Ovary (tissue), 9 donors: Measurements from ENCODE around the gene TRAF3. TPM values are rescaled to one million over a fixed set of nuclear protein-coding genes. Genes with fewer than 3 reads are reported as not detected.

Source experiments
- DNase-seq, 5 donors: peaks; one replicate each; pipeline ENCODE4 v3.0.0-alpha.2; 2019 to 2020
- H3K27ac ChIP-seq, 2 donors: fragments of 200-600 bp; one replicate each; pipeline versions ENCODE4 v1.5.1 to v1.8.0; 2019 to 2022
- H3K27me3 ChIP-seq: fragments of 200-600 bp; one replicate; pipeline ENCODE4 v1.8.0; 2022
- H3K36me3 ChIP-seq: fragments of 200-600 bp; sonication (generic); one replicate; pipeline ENCODE4 v1.5.1; 2019
- H3K4me1 ChIP-seq: one replicate; pipeline ENCODE4 v1.8.1; 2013; ENCODE audit warnings: mild to moderate bottlenecking, moderate library complexity; ENCODE audit not compliant: insufficient read depth
- H3K4me3 ChIP-seq: fragments of 200-600 bp; sonication (generic); one replicate; pipeline ENCODE4 v1.5.1; 2017
- H3K9me3 ChIP-seq, 2 donors: fragments of 200-600 bp in 1 of 2; sonication (generic) in 1 of 2; one replicate each; pipeline versions ENCODE4 v1.5.1 to v1.8.1; 2013 to 2019; ENCODE audit warnings: mild to moderate bottlenecking in 1 of 2, moderate library complexity in 1 of 2
- EP300 ChIP-seq: sonication (generic); formaldehyde crosslinking; IDR thresholded peaks from one replicate; pipeline ENCODE4 v1.6.1; 2017; ENCODE audit warnings: antibody characterized with exemption
- POLR2A ChIP-seq: fragments of 450-650 bp; IDR thresholded peaks from one replicate; pipeline ENCODE4 v1.6.1; 2017; ENCODE audit warnings: antibody characterized with exemption, mild to moderate bottlenecking, moderate library complexity
- WGBS, 3 donors: extraction: QIAGEN DNeasy Blood & Tissue Kit in 1 of 3; methylation state at CpG; one replicate each; pipeline versions ENCODE4 v1.1.5 to v1.1.7; 2013 to 2017; 5-methylcytosine and 5-hydroxymethylcytosine counted together
- intact Hi-C, 4 donors: fragments of 100-400 bp; cut with DNase I; formaldehyde crosslinking; loops; one replicate each; pipeline versions ENCODE4 v1.11.0 to v1.15.1; 2022 to 2023
- polyA plus RNA-seq, 2 donors: library from polyadenylated mRNA; stranded (reverse); fragments of 200-250 nt in 1 of 2; fragments of 350-450 nt in 1 of 2; fragmentation: Illumina TruSeq in 1 of 2; extraction: RNeasy Lipid Tissue Mini Kit (QIAGEN cat#74804) in 1 of 2; gene quantifications; one replicate each; pipeline ENCODE4 v1.2.3, GENCODE V29; 2013 to 2014
- total RNA-seq, 7 donors: library from RNA; depleted of rRNA in 2 of 7; stranded (reverse); fragments of >200 nt in 2 of 7; fragmentation: NEBNext Ultra II Directional in 3 of 7; extraction: Animal tissue kit (Norgen Biotek cat#: 25700) in 3 of 7; gene quantifications; one replicate each; pipeline versions ENCODE4 v1.1.0 to v1.2.4, GENCODE V29; 2016 to 2023
- TF ChIP-seq, protein P1 (sequence below), 3 donors: fragments of 450-650 bp in 2 of 3; fragments of 200-600 bp in 1 of 3; IDR thresholded peaks; one replicate each; pipeline versions ENCODE4 v1.5.1 to v1.8.0; 2016 to 2022; ENCODE audit warnings: antibody characterized with exemption in 3 of 3, mild to moderate bottlenecking in 1 of 3
- donor health status: DM: no; HTN: no; CAD: no; lungs with moderate emphysema.
- donor health status: DM: no; HTN: no; CAD: no.
- donor health status: Bipolar disorder and iron deficiency.
- donor health status: DM: yes; HTN: yes; CAD: no.
- donor health status: DM: no; HTN: no; CAD: no.
- donor health status: DM: yes; HTN: yes; CAD: no.

The TRAF3 gene
- total and polyA plus RNA-seq, 9 donors = 2.9 to 17.0 (median 11.4) TPM

DNA sequence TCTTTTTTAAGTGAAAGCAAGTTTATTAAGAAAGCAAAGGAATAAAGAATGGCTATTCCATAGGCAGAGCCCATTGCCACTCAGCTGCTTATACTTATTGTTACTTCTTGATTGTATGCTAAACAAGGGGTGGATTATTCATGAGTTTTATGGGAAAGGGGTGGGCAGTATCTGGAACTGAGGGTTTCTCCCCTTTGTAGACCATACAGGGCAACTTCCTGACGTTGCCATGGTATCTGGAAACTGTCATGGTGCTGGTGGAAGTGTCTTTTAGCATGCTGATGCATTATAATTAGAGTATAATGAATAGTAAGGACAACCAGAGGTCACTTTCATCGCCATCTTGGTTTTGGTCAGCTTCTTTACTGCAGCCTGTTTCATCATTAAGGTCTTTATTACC is 78.9 kb downstream of the TRAF3 start:
- Histone ChIP-seq H3K27me3 (no peaks in the 10 kb centered on the region), H3K27ac (no peak overlapping the region), H3K9me3 (no peaks in the 10 kb centered on the region), H3K4me1 (no peaks in the 10 kb centered on the region), H3K36me3 (no peaks in the 10 kb centered on the region), H3K4me3 (no peak overlapping the region)
- TF ChIP-seq POLR2A (no peak), EP300 (no peak)
- TF ChIP-seq, protein P1, sequence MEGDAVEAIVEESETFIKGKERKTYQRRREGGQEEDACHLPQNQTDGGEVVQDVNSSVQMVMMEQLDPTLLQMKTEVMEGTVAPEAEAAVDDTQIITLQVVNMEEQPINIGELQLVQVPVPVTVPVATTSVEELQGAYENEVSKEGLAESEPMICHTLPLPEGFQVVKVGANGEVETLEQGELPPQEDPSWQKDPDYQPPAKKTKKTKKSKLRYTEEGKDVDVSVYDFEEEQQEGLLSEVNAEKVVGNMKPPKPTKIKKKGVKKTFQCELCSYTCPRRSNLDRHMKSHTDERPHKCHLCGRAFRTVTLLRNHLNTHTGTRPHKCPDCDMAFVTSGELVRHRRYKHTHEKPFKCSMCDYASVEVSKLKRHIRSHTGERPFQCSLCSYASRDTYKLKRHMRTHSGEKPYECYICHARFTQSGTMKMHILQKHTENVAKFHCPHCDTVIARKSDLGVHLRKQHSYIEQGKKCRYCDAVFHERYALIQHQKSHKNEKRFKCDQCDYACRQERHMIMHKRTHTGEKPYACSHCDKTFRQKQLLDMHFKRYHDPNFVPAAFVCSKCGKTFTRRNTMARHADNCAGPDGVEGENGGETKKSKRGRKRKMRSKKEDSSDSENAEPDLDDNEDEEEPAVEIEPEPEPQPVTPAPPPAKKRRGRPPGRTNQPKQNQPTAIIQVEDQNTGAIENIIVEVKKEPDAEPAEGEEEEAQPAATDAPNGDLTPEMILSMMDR (IDR thresholded peaks at IDR 0.05) = no peak
- DNase-seq = no peak
- intact Hi-C loops = no loop called here
- WGBS, 3 donors = 94 to 98% (median 96%) methylated on average over 2 of the region's 2 CpGs

DNA sequence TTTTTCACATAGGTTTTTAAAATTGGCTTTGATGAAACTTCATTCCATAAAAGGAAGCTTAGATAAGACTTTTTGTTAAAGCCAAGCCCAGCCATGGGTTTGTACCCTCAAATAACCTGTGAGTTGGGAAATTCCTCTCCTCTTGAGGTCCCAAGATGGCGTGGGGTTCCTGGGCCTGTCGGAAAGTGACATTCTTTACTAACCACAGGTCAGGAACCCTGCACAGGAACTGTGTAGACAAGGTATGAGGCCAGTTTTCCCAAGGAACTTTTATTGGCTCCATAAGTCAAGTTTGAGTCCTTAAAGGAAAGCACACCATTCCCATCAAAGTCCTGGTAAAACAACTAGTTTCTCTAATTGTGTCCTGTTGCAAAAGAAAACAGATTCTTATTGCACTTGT is 80.2 kb downstream of the TRAF3 start:
- no peak for DNase-seq
- no peak overlapping the region for H3K27ac ChIP-seq
- no peak for TF ChIP-seq POLR2A
- TF ChIP-seq, protein P1 (IDR thresholded peaks at IDR 0.05) = no peak
- H3K9me3 ChIP-seq = no peaks in the 10 kb centered on the region
- no peaks in the 10 kb centered on the region for H3K4me1 ChIP-seq
- H3K4me3 ChIP-seq = no peak overlapping the region
- 74 to 87% (median 83%) methylated on average over 2 of the region's 2 CpGs for WGBS, 3 donors
- no peaks in the 10 kb centered on the region for H3K27me3 ChIP-seq
- no peaks in the 10 kb centered on the region for H3K36me3 ChIP-seq
- intact Hi-C loops = no loop called here

DNA sequence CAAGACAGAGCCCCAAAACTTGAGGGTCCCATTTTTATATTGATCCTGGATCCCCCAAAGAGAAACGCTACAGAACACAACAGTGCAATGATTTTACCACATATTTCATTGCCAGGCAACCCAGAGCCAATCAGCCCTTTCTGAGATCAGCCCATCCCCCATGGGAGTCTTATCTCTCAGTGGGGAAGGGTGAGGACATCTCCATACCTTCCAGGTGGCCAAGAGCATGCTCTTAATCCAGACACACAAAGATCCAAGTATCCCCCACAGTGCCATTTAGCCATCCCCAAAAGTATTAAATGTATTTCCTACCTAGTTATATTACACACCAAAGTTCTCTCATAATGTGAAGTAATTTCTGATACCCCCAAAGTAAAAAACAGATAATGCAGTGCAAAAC is 82.7 kb downstream of the TRAF3 start:
- DNase-seq = no peak
- H3K9me3 ChIP-seq = no peaks in the 10 kb centered on the region
- no peak overlapping the region for H3K4me3 ChIP-seq
- intact Hi-C loops = no loop called here
- no peak overlapping the region for H3K27ac ChIP-seq
- no peaks in the 10 kb centered on the region for H3K4me1 ChIP-seq
- H3K27me3 ChIP-seq = no peaks in the 10 kb centered on the region
- WGBS, 3 donors = 94 to 98% (median 94%) methylated on average over 1 of the region's 1 CpG
- no peaks in the 10 kb centered on the region for H3K36me3 ChIP-seq
- TF ChIP-seq POLR2A (no peak), EP300 (no peak)
- TF ChIP-seq, protein P1 (IDR thresholded peaks at IDR 0.05) = no peak

DNA sequence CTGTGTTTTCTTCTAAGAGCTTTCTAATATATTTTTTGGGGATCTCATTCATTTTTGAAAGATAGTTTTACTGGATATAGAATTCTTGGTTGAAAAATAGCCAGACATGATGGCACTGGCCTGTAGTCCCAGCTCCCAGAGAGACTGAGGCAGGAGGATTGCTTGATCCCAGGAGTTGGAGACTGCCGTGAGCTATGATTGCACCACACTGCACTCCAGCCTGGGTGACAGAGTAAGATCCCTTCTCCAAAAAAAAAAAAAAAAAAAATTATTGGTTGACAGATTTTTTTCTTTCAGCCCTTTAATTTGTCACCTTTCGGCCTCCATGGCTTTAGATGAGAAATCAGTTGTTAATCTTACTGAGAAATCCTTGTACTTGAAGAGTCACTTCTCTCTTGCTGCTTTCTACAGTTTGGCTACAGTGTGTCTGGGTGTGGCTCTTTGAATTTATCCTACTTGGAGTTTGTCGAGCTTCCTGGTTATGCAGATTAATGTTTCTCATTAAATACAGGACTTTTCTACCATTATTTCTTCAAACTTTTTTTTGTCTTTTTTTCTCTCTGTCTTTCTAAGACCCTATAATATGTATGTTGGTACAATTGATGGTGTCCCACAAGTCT is 85.0 kb downstream of the TRAF3 start:
- intact Hi-C loops = no loop called here
- Histone ChIP-seq H3K4me1 (no peaks in the 10 kb centered on the region), H3K9me3 (no peaks in the 10 kb centered on the region), H3K36me3 (no peaks in the 10 kb centered on the region), H3K27ac (no peak overlapping the region), H3K27me3 (no peaks in the 10 kb centered on the region), H3K4me3 (no peak overlapping the region)
- TF ChIP-seq, protein P1 (IDR thresholded peaks at IDR 0.05) = no peak
- TF ChIP-seq EP300 = no peak
- no peak for TF ChIP-seq POLR2A
- DNase-seq = no peak
- WGBS, 3 donors = 95 to 98% (median 96%) methylated on average over 3 of the region's 3 CpGs
